Measurements from ENCODE around the gene WNK4.

The WNK4 gene

GRCh38 chr17:42817866-42818265, 37.5 kb downstream of the WNK4 start:
- TF ChIP-seq ZNF8 (CRISPR knock-in tag; IDR thresholded peaks at IDR 0.05) (no peak), ARNTL (CRISPR knock-in tag; IDR thresholded peaks at IDR 0.05; ENCODE audit: borderline replicate concordance, low read depth) (no peak), POU6F1 (CRISPR knock-in tag; IDR thresholded peaks at IDR 0.05; ENCODE audit: borderline replicate concordance, low read depth) (no peak), BACH2 (CRISPR knock-in tag; IDR thresholded peaks at IDR 0.05; ENCODE audit: borderline replicate concordance) (no peak), SNAI2 (CRISPR knock-in tag; IDR thresholded peaks at IDR 0.05) (no peak), CSDC2 (CRISPR knock-in tag; IDR thresholded peaks at IDR 0.05) (no peak), GLIS3 (CRISPR knock-in tag; IDR thresholded peaks at IDR 0.05) (no peak), ISL1 (CRISPR knock-in tag; IDR thresholded peaks at IDR 0.05) (no peak), TOX (CRISPR knock-in tag; IDR thresholded peaks at IDR 0.05; ENCODE audit: borderline replicate concordance) (no peak), PPARA (CRISPR knock-in tag; IDR thresholded peaks at IDR 0.05; ENCODE audit: borderline replicate concordance) (no peak), ESRRG (CRISPR knock-in tag; IDR thresholded peaks at IDR 0.05) (no peak), PATZ1 (CRISPR knock-in tag; IDR thresholded peaks at IDR 0.05; ENCODE audit: borderline replicate concordance) (no peak), ZNF565 (CRISPR knock-in tag; conservative IDR thresholded peaks at IDR 0.05; ENCODE audit: low read depth) (no peak), CREB5 (CRISPR knock-in tag; IDR thresholded peaks at IDR 0.05; ENCODE audit: low read depth) (no peak), OSR1 (CRISPR knock-in tag; IDR thresholded peaks at IDR 0.05) (no peak), ZFP3 (CRISPR knock-in tag; IDR thresholded peaks at IDR 0.05) (no peak), ZFP30 (CRISPR knock-in tag; IDR thresholded peaks at IDR 0.05) (no peak), RARB (CRISPR knock-in tag; IDR thresholded peaks at IDR 0.05) (no peak)
- TF ChIP-seq, protein P1, sequence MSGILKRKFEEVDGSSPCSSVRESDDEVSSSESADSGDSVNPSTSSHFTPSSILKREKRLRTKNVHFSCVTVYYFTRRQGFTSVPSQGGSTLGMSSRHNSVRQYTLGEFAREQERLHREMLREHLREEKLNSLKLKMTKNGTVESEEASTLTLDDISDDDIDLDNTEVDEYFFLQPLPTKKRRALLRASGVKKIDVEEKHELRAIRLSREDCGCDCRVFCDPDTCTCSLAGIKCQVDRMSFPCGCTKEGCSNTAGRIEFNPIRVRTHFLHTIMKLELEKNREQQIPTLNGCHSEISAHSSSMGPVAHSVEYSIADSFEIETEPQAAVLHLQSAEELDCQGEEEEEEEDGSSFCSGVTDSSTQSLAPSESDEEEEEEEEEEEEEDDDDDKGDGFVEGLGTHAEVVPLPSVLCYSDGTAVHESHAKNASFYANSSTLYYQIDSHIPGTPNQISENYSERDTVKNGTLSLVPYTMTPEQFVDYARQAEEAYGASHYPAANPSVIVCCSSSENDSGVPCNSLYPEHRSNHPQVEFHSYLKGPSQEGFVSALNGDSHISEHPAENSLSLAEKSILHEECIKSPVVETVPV (CRISPR knock-in tag; IDR thresholded peaks at IDR 0.05), result no peak
- ATAC-seq, result peak; percentile 6; the same call in 2 of the 3 replicates

DNA sequence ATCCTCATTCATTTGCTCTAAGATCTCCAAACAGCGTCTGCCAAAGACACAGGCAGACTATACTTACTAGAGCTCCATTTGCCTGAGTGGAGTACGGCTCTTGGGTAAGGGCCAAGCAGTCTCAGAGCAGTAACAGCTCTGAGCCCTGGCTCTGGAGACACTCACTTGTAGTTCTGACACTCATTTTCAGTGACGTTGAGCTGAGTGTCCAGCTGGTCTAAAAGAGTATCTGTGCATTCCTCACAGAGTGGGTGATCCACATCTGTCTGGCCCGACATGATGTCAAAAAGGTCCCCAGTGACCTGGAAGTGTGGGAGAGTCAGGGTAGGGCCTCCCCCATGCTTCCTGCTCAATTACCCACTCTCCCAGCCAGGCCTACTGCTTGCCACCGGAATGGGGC, 38.0 kb downstream of the WNK4 start:
- TF ChIP-seq CSDC2 (CRISPR knock-in tag; IDR thresholded peaks at IDR 0.05) (no peak), PPARA (CRISPR knock-in tag; IDR thresholded peaks at IDR 0.05; ENCODE audit: borderline replicate concordance) (no peak), POU6F1 (CRISPR knock-in tag; IDR thresholded peaks at IDR 0.05; ENCODE audit: borderline replicate concordance, low read depth) (no peak), ISL1 (CRISPR knock-in tag; IDR thresholded peaks at IDR 0.05) (no peak), ZFP30 (CRISPR knock-in tag; IDR thresholded peaks at IDR 0.05) (no peak), TCF4 (CRISPR knock-in tag; IDR thresholded peaks at IDR 0.05; ENCODE audit: borderline replicate concordance) (no peak), SNAI2 (CRISPR knock-in tag; IDR thresholded peaks at IDR 0.05) (no peak), ZNF70 (CRISPR knock-in tag; IDR thresholded peaks at IDR 0.05) (no peak)
- ATAC-seq, result peak; percentile 13; the same call in 1 of the 3 replicates

GRCh38 chr17:42819939-42820535, 39.6 kb downstream of the WNK4 start:
- peak; percentile 41 for ATAC-seq
- TF ChIP-seq POU6F1 (CRISPR knock-in tag; IDR thresholded peaks at IDR 0.05; ENCODE audit: borderline replicate concordance, low read depth), result no peak
- TF ChIP-seq PATZ1 (CRISPR knock-in tag; IDR thresholded peaks at IDR 0.05; ENCODE audit: borderline replicate concordance), result no peak
- no peak for TF ChIP-seq OSR1 (CRISPR knock-in tag; IDR thresholded peaks at IDR 0.05)
- TF ChIP-seq ISL1 (CRISPR knock-in tag; IDR thresholded peaks at IDR 0.05), result no peak
- TF ChIP-seq ZFP30 (CRISPR knock-in tag; IDR thresholded peaks at IDR 0.05), result no peak
